ENCODE data around the gene OCRL. TPM values are rescaled to one million over a fixed set of nuclear protein-coding genes. Genes with fewer than 3 reads are reported as not detected.
A peak's percentile ranks its signal among the peaks of the same experiment; 100 is the strongest.

Gene OCRL
- total RNA-seq, 4 donors from 2014 or later: 32.4 to 72.1 (median 57.8) TPM

DNA sequence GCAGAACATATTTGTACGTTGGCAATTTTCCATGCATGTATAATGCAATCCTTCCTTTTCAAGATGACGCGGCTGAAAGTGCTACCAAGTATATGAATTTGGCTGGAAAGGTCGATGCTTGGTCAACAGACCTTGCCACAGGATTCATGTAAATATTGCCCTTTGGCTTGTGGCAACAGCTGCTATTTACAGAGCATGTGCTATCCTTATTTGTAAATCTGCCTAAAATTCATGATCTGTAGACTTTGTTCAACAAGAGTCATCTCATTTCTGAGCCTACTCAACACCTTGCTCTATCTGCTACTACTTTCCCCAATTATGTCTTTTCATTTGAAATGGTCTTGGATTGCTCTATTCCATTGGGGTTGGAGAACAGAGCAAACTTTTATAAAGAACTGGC lies 14.9 kb upstream of the OCRL start:
- TF ChIP-seq POLR2AphosphoS5 (IDR thresholded peaks at IDR 0.05) (no peak), EP300 (IDR thresholded peaks at IDR 0.05) (no peak)
- no peaks in the 10 kb centered on the region for H3K27me3 ChIP-seq
- H3K4me1 ChIP-seq: peaks cover 0 to 18% (median 0%) of the 10 kb centered on the region in 3 donors
- ATAC-seq: no peak
- H3K27ac ChIP-seq: no peak overlapping the region
- H3K36me3 ChIP-seq: no peaks in the 10 kb centered on the region
- H3K9me3 ChIP-seq: no peaks in the 10 kb centered on the region
- WGBS, 2 donors (ENCODE audit: low coverage in 1 of 2): 38 to 47% methylated on average over 4 of the region's 4 CpGs
- H3K4me3 ChIP-seq: no peak overlapping the region

- ATAC-seq: no peak
- Histone ChIP-seq H3K9me3 (no peaks in the 10 kb centered on the region), H3K27me3 (no peaks in the 10 kb centered on the region), H3K27ac (no peak overlapping the region), H3K36me3 (no peaks in the 10 kb centered on the region), H3K4me3 (no peak overlapping the region), H3K4me1 (peaks cover 0 to 12% (median 0%) of the 10 kb centered on the region in 3 donors)
- TF ChIP-seq, protein P1, sequence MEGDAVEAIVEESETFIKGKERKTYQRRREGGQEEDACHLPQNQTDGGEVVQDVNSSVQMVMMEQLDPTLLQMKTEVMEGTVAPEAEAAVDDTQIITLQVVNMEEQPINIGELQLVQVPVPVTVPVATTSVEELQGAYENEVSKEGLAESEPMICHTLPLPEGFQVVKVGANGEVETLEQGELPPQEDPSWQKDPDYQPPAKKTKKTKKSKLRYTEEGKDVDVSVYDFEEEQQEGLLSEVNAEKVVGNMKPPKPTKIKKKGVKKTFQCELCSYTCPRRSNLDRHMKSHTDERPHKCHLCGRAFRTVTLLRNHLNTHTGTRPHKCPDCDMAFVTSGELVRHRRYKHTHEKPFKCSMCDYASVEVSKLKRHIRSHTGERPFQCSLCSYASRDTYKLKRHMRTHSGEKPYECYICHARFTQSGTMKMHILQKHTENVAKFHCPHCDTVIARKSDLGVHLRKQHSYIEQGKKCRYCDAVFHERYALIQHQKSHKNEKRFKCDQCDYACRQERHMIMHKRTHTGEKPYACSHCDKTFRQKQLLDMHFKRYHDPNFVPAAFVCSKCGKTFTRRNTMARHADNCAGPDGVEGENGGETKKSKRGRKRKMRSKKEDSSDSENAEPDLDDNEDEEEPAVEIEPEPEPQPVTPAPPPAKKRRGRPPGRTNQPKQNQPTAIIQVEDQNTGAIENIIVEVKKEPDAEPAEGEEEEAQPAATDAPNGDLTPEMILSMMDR (IDR thresholded peaks at IDR 0.05): no peak
- no peak for TF ChIP-seq EP300 (IDR thresholded peaks at IDR 0.05)
- TF ChIP-seq POLR2AphosphoS5 (IDR thresholded peaks at IDR 0.05): no peak
- no peak for TF ChIP-seq POLR2A (IDR thresholded peaks at IDR 0.05)
- WGBS, 2 donors (ENCODE audit: low coverage in 1 of 2): 53 to 62% methylated on average over 3 of the region's 3 CpGs
Measured at GRCh38 chrX:129525896-129526295, 14.2 kb upstream of the OCRL start.

- no peaks in the 10 kb centered on the region for H3K4me1 ChIP-seq
- WGBS, 2 donors (ENCODE audit: low coverage in 1 of 2): 41 to 52% methylated on average over 3 to 4 of the region's 4 CpGs
- H3K27ac ChIP-seq: peak overlapping the region in 1 of 4 donors; percentile 38
- TF ChIP-seq POLR2AphosphoS5 (IDR thresholded peaks at IDR 0.05) (no peak), EP300 (IDR thresholded peaks at IDR 0.05) (no peak), POLR2A (IDR thresholded peaks at IDR 0.05) (no peak)
- TF ChIP-seq, protein P1 (IDR thresholded peaks at IDR 0.05): no peak
- no peaks in the 10 kb centered on the region for H3K27me3 ChIP-seq
- no peaks in the 10 kb centered on the region for H3K9me3 ChIP-seq
- H3K4me3 ChIP-seq: no peak overlapping the region
- no peaks in the 10 kb centered on the region for H3K36me3 ChIP-seq
- ATAC-seq: no peak
Measured at GRCh38 chrX:129529685-129530281, 10.3 kb upstream of the OCRL start.

GRCh38 chrX:129530410-129530809 lies 9.6 kb upstream of the OCRL start:
- H3K4me3 ChIP-seq: no peak overlapping the region
- H3K27ac ChIP-seq: no peak overlapping the region
- H3K9me3 ChIP-seq: no peaks in the 10 kb centered on the region
- H3K27me3 ChIP-seq: no peaks in the 10 kb centered on the region
- TF ChIP-seq, protein P1 (IDR thresholded peaks at IDR 0.05): no peak
- no peak for TF ChIP-seq POLR2A (IDR thresholded peaks at IDR 0.05)
- TF ChIP-seq POLR2AphosphoS5 (IDR thresholded peaks at IDR 0.05): no peak
- TF ChIP-seq EP300 (IDR thresholded peaks at IDR 0.05): no peak
- no peaks in the 10 kb centered on the region for H3K36me3 ChIP-seq
- ATAC-seq: no peak
- WGBS, 2 donors (ENCODE audit: low coverage in 1 of 2): 20% methylated on average over 1 of the region's 5 CpGs; no CpG with 5 or more reads in 1 of the 2 donors
- H3K4me1 ChIP-seq: no peaks in the 10 kb centered on the region

DNA sequence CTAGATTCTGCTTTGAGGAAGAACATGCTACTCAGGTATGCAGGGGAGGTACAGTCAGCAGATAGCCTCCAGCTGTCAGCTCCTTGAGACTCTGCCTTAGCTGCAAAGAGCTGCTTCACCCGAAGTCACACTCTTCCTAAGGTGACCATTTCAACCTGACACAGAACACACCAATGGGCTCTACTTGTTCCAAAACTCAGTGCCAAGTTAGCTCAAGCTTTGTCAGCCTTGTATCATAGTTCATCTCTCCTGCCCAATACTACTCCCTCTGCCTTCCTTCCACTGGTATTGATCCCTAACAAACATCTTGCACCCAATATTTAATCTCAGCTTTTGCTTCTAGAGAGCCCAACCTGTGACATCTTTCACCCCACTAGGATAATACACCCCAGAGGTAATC lies 8.9 kb upstream of the OCRL start:
- no peaks in the 10 kb centered on the region for H3K4me1 ChIP-seq
- H3K27ac ChIP-seq: no peak overlapping the region
- H3K4me3 ChIP-seq: no peak overlapping the region
- TF ChIP-seq, protein P1 (IDR thresholded peaks at IDR 0.05): no peak
- TF ChIP-seq POLR2AphosphoS5 (IDR thresholded peaks at IDR 0.05): no peak
- no peak for TF ChIP-seq EP300 (IDR thresholded peaks at IDR 0.05)
- no peak for TF ChIP-seq POLR2A (IDR thresholded peaks at IDR 0.05)
- no peaks in the 10 kb centered on the region for H3K36me3 ChIP-seq
- no peaks in the 10 kb centered on the region for H3K9me3 ChIP-seq
- 44% methylated on average over 1 of the region's 1 CpG; no CpG with 5 or more reads in 1 of the 2 donors for WGBS, 2 donors (ENCODE audit: low coverage in 1 of 2)
- H3K27me3 ChIP-seq: no peaks in the 10 kb centered on the region
- no peak for ATAC-seq

Measured in gastroesophageal sphincter (tissue), 4 donors.